ENCODE results near the gene NDRG3.

Gene NDRG3

DNA sequence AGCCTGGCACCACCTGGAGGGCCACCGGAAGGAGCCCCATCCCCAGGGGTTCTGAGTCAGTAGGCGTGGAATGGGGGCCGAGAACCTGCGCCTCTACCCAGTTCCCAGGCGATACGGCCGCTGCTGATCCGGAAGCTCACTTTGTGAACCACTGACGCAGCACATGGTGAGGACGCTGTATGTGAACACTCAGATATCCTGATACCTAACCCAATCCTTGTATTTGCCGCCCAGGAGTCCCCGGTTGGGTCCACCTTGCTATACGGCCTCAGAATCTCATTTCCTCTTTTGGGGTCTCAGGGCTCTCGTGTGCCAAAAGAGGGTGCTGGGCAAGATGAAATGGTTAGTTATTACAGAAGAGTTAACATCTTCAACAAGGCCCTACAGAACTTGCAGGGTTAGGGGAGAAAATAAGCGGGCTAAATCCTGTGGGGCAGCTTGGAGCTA is 140.9 kb downstream of the NDRG3 start:
- peak in 1 of 2 experiments; percentile 64 for DNase-seq
